H7 (cell line): ENCODE data around the gene GALNT12. TPM values are rescaled to one million over a fixed set of nuclear protein-coding genes. Genes with fewer than 3 reads are reported as not detected.

ENCODE experiments used
- DNase-seq: peaks from one replicate; pipeline ENCODE4 v3.0.0; 2012
- H3K27me3 ChIP-seq: 2 replicates; pipeline ENCODE4 v1.6.0; 2011; ENCODE audit warnings: mild to moderate bottlenecking, low read length; ENCODE audit not compliant: control insufficient read depth, insufficient read depth
- H3K36me3 ChIP-seq: replicated peaks from 2 replicates; pipeline ENCODE4 v1.5.1; 2011; ENCODE audit warnings: low read length; ENCODE audit not compliant: control insufficient read depth, insufficient read depth
- H3K4me3 ChIP-seq: 2 replicates; pipeline ENCODE4 v1.5.1; 2011; ENCODE audit warnings: low read depth, mild to moderate bottlenecking, control low read depth, low read length, moderate library complexity; ENCODE audit not compliant: insufficient read depth
- total RNA-seq: library from RNA; depleted of rRNA; stranded (reverse); fragments of >200 nt; shearing (Covaris generic); gene quantifications from 2 replicates; pipeline ENCODE4 v1.2.3, GENCODE V29; 2014

The GALNT12 gene
- total RNA-seq, 1 experiment from 2014 or later = 10.6 TPM

DNA sequence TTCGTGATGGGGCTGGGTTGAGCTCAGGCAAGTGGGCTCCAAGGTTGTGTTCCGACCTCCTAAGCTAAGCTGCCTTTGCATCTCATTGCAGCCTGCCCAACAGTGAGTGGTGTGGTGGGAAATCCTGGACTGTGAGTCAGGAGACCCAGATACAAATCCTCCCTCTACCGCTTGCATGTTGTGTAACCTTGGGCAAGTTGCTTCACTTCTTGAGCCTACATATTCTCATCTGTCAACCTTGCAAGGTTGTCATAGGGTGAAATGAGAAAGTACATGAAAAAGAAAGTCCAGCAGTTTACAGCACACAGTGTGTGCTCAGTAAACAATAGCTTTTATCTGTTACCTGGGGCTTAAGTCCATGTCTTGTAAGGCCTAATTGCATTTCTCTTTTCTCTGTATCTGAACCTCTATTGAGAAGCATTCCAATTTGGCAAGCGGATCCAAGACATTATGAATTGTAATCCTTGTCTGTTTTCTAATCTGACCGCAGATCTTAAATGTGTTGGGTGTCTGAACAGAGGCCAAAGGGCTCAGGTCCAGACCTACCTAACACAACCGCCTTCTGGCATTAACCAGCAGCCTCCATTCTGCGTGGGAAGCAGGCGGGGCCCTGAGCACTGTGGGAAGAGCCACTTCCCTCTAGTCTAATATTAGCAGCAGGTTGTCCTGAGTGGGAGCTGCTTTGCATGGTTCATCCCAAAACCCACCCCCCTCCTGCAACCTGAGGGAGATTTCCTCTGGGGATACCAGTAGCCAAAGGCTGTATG, 1.8 kb upstream of the GALNT12 start:
- DNase-seq = no peak
- peaks cover 20% of the 10 kb centered on the region for H3K27me3 ChIP-seq
- no peaks in the 10 kb centered on the region for H3K36me3 ChIP-seq
- H3K4me3 ChIP-seq = no peak overlapping the region

DNA sequence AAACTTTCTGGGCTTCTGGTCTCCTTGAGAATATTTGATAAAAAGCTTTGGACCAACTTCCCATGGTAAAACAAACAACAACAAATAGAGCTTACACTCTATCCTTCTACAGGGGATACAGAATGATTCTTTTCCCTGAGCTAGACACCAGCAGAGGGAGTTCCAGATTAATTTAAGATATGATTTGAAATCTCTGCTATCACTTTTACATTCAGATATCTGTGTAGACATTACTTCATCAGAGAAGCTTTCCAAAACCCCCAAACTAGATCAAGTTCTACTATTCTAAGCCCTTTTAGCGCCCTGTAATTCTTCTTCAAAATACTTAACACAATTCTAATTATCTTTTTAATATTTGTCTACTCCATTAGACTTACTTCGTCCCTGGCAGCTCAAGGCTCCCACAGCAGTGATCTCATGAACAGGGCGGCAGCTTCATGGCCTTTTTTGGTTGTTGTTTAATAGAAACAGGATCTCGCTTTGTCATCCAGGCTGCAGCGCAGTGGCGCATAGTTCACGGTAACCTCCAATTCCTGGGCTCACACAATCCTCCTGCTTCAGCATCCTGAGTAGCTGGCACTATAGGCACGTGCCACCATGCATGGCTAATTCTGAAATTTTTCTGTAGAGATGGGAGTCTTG, 955 bp upstream of the GALNT12 start:
- H3K27me3 ChIP-seq = peaks cover 20% of the 10 kb centered on the region
- no peak overlapping the region for H3K4me3 ChIP-seq
- no peak for DNase-seq
- H3K36me3 ChIP-seq = no peaks in the 10 kb centered on the region

DNA sequence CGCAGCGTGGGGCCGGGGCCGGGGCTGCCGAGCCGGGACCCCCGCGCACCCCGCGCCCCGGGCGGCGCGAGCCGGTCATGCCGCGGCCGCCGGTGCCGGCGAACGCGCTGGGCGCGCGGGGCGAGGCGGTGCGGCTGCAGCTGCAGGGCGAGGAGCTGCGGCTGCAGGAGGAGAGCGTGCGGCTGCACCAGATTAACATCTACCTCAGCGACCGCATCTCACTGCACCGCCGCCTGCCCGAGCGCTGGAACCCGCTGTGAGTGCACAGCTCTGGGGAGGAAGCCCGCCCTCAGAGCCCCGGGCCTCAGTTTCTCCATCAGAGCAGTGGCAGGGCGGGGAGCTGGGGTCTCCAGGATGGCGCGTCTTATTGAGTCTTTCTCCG, 335 bp downstream of the GALNT12 start:
- H3K4me3 ChIP-seq = peak overlapping the region; percentile 56
- peak; percentile 80 for DNase-seq
- H3K27me3 ChIP-seq = peaks cover 20% of the 10 kb centered on the region
- no peaks in the 10 kb centered on the region for H3K36me3 ChIP-seq

DNA sequence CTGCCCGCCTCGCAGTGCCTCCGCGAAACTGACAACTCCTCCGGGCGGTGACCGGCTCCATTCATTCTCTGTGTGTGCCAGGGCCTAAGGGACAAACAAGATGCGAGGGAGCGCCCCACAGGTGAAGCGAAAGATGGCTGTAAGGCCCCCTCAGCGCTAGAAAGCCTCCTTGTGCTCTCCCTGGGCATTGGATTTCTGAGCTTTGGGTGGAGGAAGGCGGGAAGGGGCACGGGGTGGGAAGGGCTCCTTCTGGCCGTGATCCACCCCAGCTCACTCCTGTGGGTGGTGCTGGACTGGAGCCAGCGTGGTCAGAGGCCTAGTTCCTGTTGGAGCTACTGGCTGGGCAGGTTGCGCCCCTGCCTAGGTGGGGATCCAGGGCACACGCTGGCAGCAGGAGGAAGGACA, 943 bp downstream of the GALNT12 start:
- no peaks in the 10 kb centered on the region for H3K36me3 ChIP-seq
- peaks cover 20% of the 10 kb centered on the region for H3K27me3 ChIP-seq
- peak overlapping the region; percentile 56; the same call in 1 of the 2 replicates for H3K4me3 ChIP-seq
- DNase-seq = peak; percentile 61

GRCh38 chr9:98808875-98809274, 1.4 kb downstream of the GALNT12 start:
- DNase-seq = peak; percentile 26
- peaks cover 20% of the 10 kb centered on the region for H3K27me3 ChIP-seq
- no peak overlapping the region; the same call in 1 of the 2 replicates for H3K4me3 ChIP-seq
- no peaks in the 10 kb centered on the region for H3K36me3 ChIP-seq

GRCh38 chr9:98809311-98810101, 2.0 kb downstream of the GALNT12 start:
- peak; percentile 45 for DNase-seq

GRCh38 chr9:98810102-98810842, 2.8 kb downstream of the GALNT12 start:
- DNase-seq = peak; percentile 55
- Histone ChIP-seq H3K4me3 (no peak overlapping the region), H3K36me3 (no peaks in the 10 kb centered on the region), H3K27me3 (peaks cover 20% of the 10 kb centered on the region)

More at GRCh38 chr9:98809311-98810101, 2.0 kb downstream of the GALNT12 start:
- Histone ChIP-seq H3K27me3 (peaks cover 20% of the 10 kb centered on the region), H3K36me3 (no peaks in the 10 kb centered on the region), H3K4me3 (no peak overlapping the region)

GRCh38 chr9:98811051-98811650, 3.7 kb downstream of the GALNT12 start:
- Histone ChIP-seq H3K36me3 (no peaks in the 10 kb centered on the region), H3K27me3 (peaks cover 20% of the 10 kb centered on the region), H3K4me3 (no peak overlapping the region)
- no peak for DNase-seq

GRCh38 chr9:98815391-98815951, 8.0 kb downstream of the GALNT12 start:
- no peak for DNase-seq
- Histone ChIP-seq H3K36me3 (no peaks in the 10 kb centered on the region), H3K27me3 (no peaks in the 10 kb centered on the region), H3K4me3 (no peak overlapping the region)

DNA sequence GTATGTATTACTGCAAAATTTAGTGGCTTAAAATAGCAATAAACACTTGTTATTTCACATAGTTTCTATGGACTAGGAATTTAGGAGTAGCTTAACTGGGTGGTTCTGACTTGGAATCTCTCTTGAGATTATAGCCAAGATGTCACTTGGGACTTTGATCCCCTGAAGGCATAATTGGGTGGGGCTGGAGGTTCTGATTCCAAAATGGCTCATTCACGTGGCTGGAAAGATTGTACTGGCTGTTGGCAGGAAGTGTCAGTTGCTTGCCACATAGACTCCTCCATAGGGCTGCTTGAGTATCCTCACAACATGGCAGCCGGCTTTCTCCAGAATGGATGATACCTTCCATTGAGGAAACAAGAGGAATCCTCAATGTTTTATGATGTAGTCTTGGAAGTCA, 11.3 kb downstream of the GALNT12 start:
- Histone ChIP-seq H3K4me3 (no peak overlapping the region), H3K27me3 (no peaks in the 10 kb centered on the region), H3K36me3 (no peaks in the 10 kb centered on the region)
- no peak for DNase-seq

DNA sequence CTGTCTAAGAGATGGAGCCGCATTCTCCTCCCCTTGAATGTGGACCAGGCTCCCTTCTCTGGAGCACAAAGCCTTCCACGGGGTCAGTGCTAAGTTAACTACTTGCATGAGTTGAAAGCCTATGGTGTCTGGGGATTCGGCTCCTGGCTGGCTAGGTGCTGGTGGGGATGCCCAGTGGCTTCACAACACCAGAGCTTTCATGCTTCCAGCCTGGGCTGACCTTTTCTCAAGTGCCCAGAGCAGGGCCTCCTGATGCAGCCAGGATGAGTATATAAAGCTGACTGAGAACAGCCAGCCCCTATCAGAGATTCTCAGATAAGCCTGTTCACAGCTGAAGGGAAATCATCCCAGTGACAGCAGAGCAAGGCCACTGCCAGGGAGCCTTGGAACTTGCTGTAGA, 11.8 kb downstream of the GALNT12 start:
- DNase-seq = no peak
- H3K27me3 ChIP-seq = no peaks in the 10 kb centered on the region

GRCh38 chr9:98821831-98822230, 14.4 kb downstream of the GALNT12 start:
- Histone ChIP-seq H3K4me3 (no peak overlapping the region), H3K27me3 (no peaks in the 10 kb centered on the region), H3K36me3 (no peaks in the 10 kb centered on the region; the same call in 1 of the 2 replicates)
- DNase-seq = no peak

More for the DNA sequence above, 11.8 kb downstream of the GALNT12 start:
- H3K36me3 ChIP-seq = no peaks in the 10 kb centered on the region; the same call in 1 of the 2 replicates
- H3K4me3 ChIP-seq = no peak overlapping the region

DNA sequence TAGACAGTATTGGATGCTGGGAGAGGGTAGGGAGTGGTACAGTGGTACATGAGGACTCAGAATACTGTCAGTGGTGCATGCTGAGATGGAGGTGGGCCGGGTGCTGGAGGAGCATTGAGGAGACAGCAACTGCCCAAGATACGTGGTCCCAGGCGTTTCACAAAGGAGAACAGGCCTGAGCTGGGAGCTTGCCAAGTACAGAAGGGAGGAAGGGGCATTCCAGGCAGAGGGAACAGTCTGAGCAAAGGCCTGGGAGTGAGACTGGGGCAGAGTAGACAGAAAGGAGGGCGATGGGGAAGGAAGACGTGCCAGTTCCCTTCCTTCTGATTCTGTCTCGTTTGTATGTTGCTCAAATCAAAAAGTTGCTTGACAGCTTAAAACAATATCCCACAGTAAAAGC, 15.2 kb downstream of the GALNT12 start:
- no peak overlapping the region for H3K4me3 ChIP-seq
- no peaks in the 10 kb centered on the region for H3K27me3 ChIP-seq
- H3K36me3 ChIP-seq = no peaks in the 10 kb centered on the region; the same call in 1 of the 2 replicates
- no peak for DNase-seq
